HG03575 (cell line): ENCODE measurements around the gene PLA2G3.
"Not testable (repeated sequence)": the region's sequence is repeated elsewhere in the genome, so short reads cannot be mapped to it uniquely, and the experiment has no call there.

Source experiments
- ATAC-seq: cut with Tn5 transposase; IDR thresholded peaks from one replicate; pipeline ENCODE4 v1.9.1; 2021; ENCODE audit not compliant: unreplicated experiment, insufficient number of reproducible peaks, low FRiP score; ENCODE audit errors: extremely low read depth

Gene PLA2G3

GRCh38 chr22:31126128-31126868 is 14.0 kb downstream of the PLA2G3 start:
- no peak for ATAC-seq

DNA sequence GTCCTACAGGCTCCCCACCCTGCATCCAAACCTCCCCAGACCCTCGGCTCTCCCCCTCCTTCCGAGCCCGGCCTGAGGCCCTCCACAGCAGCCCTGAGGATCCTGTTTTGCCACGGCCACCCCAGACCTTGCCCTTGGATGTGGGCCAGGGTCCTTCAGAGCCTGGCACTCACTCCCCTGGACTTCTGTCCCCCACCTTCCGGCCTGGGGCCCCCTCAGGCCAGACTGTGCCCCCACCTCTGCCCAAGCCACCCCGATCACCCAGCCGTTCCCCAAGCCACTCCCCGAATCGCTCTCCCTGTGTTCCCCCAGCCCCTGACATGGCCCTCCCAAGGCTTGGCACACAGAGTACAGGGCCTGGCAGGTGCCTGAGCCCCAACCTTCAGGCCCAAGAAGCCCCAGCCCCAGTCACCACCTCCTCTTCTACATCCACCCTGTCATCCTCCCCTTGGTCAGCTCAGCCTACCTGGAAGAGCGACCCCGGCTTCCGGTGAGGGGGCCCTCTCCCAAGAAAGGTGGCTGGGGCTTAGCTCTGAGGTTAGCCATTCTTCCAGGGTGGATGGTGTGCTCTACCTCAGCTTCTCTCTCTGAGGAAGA is 14.7 kb downstream of the PLA2G3 start:
- ATAC-seq = no peak

DNA sequence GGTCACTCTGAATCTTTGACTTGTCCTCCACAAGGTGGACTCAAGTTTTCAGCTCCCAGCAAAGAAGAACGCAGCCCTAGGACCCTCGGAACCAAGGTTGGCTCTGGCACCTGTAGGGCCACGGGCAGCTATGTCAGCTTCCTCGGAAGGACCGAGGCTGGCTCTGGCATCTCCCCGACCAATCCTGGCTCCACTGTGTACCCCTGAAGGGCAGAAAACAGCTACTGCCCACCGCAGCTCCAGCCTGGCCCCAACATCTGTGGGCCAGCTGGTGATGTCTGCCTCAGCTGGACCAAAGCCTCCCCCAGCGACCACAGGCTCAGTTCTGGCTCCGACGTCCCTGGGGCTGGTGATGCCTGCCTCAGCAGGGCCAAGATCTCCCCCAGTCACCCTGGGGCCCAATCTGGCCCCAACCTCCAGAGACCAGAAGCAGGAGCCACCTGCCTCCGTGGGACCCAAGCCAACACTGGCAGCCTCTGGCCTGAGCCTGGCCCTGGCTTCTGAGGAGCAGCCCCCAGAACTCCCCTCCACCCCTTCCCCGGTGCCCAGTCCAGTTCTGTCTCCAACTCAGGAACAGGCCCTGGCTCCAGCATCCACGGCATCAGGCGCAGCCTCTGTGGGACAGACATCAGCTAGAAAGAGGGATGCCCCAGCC is 15.4 kb downstream of the PLA2G3 start:
- no peak for ATAC-seq

DNA sequence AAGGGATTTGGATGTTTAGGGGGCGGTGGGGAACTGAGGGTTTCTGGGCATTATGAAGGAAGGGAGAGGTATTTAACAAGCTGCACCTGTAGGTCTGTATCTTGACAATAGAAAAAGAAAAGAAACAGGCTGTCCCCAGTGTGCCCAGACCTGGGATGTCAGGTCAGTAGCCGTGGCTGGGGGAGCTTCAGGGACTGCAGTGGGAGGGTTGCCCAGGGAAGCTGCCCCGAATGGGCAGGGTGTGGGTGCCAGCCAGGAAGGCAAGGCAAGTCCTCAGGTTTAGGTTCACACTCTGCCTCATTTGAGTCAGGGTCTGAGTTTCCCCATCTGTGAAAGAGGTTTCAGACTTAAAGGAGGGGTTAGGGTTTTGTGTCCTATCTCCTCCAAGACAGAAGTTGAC is 16.0 kb downstream of the PLA2G3 start:
- ATAC-seq = no peak

- no peak for ATAC-seq
These were observed 17.1 kb downstream of the PLA2G3 start for GRCh38 chr22:31123292-31123602.

DNA sequence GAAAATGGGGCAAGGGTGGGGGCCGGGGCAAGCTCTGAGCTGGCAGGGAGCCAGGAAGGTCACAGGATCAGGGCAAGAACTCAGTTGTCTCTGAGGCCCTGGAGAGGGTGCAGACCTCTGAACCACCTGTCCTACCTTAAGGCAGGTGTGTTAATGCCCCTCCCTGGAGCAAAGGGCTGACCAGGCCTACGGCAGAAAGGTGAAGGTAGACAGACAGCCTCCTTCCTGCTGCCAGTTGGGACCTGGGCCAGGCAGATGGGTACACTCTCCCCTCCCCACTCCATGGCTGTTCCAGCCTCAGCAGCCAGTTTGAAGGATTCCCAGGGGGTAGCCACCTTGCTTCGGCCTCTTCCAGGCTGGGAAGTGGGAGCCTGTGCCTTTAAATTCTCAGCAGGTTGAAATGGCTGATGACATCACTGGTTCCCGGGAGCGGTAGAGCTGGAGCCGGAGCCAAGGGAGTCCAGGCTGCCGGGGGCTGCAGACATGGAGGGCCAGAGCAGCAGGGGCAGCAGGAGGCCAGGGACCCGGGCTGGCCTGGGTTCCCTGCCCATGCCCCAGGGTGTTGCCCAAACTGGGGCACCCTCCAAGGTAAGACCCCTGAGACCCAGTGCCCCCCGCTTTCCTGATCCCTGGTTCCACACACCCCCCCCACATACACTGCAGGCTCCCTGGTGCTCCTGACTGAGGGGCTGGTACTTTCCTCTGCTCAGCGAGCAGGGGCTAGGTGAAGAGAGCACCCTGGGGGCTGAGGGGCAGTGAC is 17.6 kb downstream of the PLA2G3 start, which contains the start of gene INPP5J:
INPP5J (plus strand) TSS at position 435 of the 760 bp plus-strand sequence; CDS start at position 484, 49 bp downstream.
- no peak for ATAC-seq

DNA sequence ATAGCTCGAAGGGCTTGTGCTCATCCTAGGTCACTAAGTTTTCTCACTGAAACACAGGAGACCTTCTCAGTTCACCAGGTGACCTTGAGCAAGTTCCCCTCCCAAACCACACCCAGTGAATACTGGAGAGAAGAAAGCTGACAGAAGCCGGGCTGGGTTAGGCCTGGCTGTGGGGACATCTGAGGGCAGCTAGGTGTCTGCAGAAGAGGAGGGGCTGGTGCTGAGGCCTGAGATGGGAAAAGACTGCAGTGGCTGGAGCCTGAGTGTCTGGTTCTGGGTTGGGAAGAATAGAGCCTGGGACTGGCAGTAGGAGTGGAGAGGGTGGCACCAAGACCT is 18.1 kb downstream of the PLA2G3 start:
- ATAC-seq = no peak

DNA sequence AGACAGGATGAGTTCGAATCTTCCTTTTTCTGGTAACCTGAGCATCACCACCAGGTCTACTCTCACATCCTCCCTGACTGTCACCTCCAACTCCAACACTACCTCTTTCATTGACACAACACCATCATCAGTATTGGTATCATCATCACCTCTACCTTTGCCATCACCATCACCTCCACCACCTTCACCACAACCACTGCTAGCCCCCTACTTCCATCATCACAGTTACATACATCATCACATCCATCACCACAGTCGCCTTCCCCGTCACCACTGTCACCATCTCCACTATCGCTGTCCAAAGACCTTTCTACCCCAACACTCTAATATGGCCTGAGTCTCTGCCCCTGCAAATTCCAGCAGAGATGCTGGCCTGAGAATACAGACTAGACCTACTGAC is 18.9 kb downstream of the PLA2G3 start:
- ATAC-seq = no peak

DNA sequence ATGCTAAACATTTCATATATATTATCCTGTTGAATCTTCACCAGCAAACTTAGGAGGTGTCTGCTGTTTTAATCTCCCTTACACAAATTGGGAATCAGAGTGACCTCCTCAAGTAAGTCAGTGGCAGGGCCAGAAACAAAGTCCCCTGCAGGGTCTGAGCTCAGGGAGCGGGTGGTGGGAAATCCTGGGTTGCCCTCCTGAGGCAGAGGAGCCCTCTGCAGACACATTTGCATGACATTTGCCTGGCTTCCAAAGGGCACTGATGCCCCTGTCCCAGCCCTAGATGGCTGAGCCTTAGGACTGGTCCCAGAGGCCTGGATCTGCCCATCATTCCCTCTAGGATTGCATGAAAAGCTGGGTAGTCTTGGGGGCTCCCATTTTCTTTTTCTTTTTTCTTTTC is 19.7 kb downstream of the PLA2G3 start:
- ATAC-seq = no peak

DNA sequence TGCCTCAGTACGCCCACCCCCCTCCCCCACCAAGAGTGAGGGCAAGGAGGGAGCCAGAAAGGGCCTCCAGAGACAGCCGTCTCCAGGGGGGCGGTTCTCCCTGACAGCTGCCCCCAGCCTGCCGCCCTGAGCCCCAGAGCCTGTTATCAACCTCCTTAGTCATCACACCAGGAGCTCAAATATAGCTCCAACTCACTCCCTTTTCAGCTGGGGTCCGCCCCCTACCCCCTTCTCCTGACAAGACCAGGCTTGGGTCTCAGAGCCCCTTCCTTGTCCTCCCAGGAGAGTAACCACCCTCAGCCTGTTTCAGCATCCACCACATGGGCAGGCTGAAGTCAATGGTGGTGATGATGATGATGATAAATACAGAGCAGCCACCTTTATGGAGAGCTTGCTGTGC is 20.1 kb downstream of the PLA2G3 start:
- no peak for ATAC-seq

GRCh38 chr22:31119026-31119717 is 21.1 kb downstream of the PLA2G3 start:
- no peak for ATAC-seq

DNA sequence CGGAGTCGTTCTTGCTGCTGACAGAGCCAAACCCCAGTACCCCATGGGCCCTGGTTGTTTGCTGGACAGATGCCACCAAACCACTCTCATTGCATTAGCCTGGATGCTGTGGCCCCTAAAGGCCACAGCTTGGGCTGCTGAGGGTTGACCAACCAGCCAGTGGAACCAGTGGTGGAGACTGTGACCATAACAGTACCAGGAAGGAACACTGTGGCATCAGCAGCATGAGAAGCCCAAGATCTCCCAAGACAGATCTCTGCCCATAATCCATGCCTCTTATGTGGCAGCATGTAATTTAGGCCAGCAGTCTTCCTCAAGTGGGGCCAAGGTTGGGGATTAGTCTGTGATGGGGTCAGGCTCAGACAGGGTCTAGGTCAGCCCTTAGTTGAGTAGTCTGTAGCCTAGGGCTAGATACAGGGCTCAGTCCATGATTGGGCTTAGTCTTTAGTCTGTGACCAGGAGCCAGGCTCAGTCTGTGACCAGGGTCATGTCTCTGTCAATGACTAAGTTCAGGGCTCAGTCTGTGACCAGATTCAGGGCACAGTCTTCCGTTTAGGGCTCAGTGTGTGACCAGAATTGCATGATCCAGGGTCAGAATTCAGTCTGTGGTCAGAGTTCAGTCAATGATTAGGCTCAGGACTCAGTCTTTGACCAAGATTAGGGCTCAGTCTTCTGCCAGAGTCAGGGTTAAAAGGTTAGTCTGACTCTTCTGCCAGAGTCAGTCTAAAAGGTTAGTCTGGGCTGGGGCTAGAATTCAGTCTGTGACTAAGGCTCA is 22.1 kb downstream of the PLA2G3 start:
- ATAC-seq = no peak

DNA sequence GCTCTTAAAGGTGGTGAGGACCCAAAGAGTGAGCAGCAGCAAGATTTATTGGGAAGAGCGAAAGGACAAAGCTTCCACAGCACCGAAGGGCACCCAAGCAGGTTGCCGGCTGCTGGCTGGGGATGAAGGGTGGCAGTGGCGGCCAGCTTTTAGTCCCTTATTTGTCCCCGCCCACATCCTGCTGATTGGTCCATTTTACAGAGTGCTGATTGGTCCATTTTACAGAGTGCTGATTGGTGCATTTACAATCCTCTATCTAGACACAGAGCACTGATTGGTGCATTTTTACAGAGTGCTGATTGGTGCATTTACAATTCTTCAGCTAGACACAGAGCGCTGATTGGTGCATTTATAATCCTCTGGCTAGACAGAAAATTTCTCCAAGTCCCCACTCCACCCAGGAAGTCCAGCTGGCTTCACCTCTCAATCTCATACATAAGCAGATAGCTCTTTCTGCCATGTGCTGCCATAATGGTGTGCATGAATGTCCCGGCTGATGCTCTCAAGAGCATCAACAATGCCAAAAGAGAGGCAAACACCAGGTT is 27.7 kb downstream of the PLA2G3 start:
- not testable (repeated sequence) for ATAC-seq

GRCh38 chr22:31107894-31108218 is 32.5 kb downstream of the PLA2G3 start:
- no peak for ATAC-seq

GRCh38 chr22:31107178-31107893 is 33.0 kb downstream of the PLA2G3 start, which contains the start of gene SELENOM:
TSS of gene SELENOM (minus strand) at chr22:31107568. CDS start at chr22:31107505, 63 bp downstream.
- ATAC-seq = no peak

DNA sequence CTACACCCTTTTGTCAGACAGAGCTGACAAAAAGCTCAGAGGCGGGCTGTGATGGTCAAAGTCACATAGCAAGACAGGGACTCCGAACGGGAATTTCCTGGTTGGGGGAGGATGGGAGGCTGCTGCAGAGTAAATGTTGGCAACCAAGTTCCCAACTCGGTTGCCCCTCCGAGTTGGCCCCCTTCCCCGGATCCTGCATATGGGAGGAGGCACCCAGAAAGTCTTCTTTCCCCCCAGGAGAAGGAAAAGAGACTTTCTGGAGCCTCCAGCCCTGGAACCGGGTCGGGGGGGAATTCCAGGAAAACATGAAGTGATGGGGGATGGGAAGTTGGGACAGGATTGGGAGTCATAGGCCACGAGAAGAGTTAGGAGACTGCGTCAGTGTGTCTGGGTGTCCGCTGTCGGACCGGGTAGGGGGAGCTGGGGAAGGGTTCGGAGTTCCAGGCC is 33.6 kb downstream of the PLA2G3 start:
- ATAC-seq = no peak

DNA sequence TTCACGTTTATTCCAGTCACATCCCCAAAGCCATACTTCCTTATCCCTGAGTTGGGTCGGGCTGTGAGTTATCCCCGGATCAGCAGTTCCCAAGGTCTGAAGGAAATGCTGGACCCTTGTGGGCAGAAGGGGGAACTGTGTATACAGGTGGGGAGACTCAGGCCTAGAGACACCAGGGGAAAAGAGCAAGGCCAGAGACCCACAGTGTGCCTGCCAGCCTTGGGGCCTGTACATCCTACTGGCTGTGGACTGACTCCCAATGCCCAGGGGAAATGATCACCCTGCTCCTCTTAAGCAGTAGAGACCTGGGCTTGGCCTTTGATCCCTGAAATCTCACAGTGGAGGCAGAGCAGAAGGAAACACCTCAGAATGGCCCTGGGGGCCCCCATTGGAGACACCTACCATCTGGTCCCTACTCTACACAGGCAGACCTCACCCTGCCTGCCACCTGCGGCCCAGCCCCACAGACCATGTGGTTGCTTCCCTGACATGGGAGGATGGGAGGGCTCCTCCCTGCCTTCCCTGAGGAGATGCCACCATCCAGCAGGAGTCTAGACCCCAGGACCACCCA is 34.2 kb downstream of the PLA2G3 start:
- ATAC-seq = no peak
